COLO668 (cell line): ENCODE data around the gene MRPS7.

ENCODE experiments used
- DNase-seq: peaks from one replicate; lab custom pipeline; 2025; ENCODE audit not compliant: unreplicated experiment; lab: John Stamatoyannopoulos, UW

The MRPS7 gene

GRCh38 chr17:75261336-75262111, at the start of gene MRPS7, which contains the start of gene GGA3:
Gene MRPS7, plus strand, starts transcription at chr17:75261879. Its CDS starts 22 bp downstream, at chr17:75261901.
Gene GGA3, minus strand, starts transcription at chr17:75261606. Its CDS starts 19 bp downstream, at chr17:75261587.
- peak; percentile 92 for DNase-seq

GRCh38 chr17:75218131-75218530, 43.5 kb upstream of the MRPS7 start:
- DNase-seq = no peak

GRCh38 chr17:75219815-75220214, 41.9 kb upstream of the MRPS7 start:
- DNase-seq = no peak

GRCh38 chr17:75225016-75225415, 36.7 kb upstream of the MRPS7 start:
- no peak for DNase-seq

- DNase-seq = no peak
Observed at GRCh38 chr17:75227729-75228128, 34.0 kb upstream of the MRPS7 start.

- DNase-seq = no peak
Observed at GRCh38 chr17:75228305-75228704, 33.4 kb upstream of the MRPS7 start.

GRCh38 chr17:75228847-75229246, 32.8 kb upstream of the MRPS7 start:
- no peak for DNase-seq

- no peak for DNase-seq
Observed at GRCh38 chr17:75231071-75231470, 30.6 kb upstream of the MRPS7 start.

GRCh38 chr17:75231741-75232464, 29.8 kb upstream of the MRPS7 start:
- no peak for DNase-seq

- no peak for DNase-seq
Observed at GRCh38 chr17:75232786-75233185, 28.9 kb upstream of the MRPS7 start.

- no peak for DNase-seq
Observed at GRCh38 chr17:75237100-75238014, 24.3 kb upstream of the MRPS7 start.

GRCh38 chr17:75238020-75238580, 23.6 kb upstream of the MRPS7 start:
- no peak for DNase-seq

- peak; percentile 45 for DNase-seq
Observed at GRCh38 chr17:75238684-75239191, 22.9 kb upstream of the MRPS7 start.

- no peak for DNase-seq
Observed at GRCh38 chr17:75239214-75239613, 22.5 kb upstream of the MRPS7 start.

- no peak for DNase-seq
Observed at GRCh38 chr17:75239778-75240393, 21.8 kb upstream of the MRPS7 start.

- peak; percentile 12 for DNase-seq
Observed at GRCh38 chr17:75240394-75241142, 21.1 kb upstream of the MRPS7 start.

GRCh38 chr17:75241143-75241430, 20.6 kb upstream of the MRPS7 start:
- DNase-seq = no peak

GRCh38 chr17:75241502-75241901, 20.2 kb upstream of the MRPS7 start:
- no peak for DNase-seq

GRCh38 chr17:75241996-75242460, 19.7 kb upstream of the MRPS7 start:
- no peak for DNase-seq
